Activated CD8-positive, alpha-beta T cell treated with anti-CD3 and anti-CD28 coated beads, Interleukin-2, amount 10 ng/mL, durations not matched to agents 7 days and 5 days (primary cell): ENCODE data around the gene WWOX. TPM values are rescaled to one million over a fixed set of nuclear protein-coding genes. Genes with fewer than 3 reads are reported as not detected.

Experiments
- ATAC-seq: fragments of 150-1000 bp; cut with Tn5 transposase; one replicate; pipeline ENCODE4 v1.10.0; 2021; ENCODE audit warnings: moderate library complexity
- CTCF ChIA-PET: fragments of 350-600 bp; sonication (Branson Sonifier 250); formaldehyde crosslinking; loops from one replicate; lab custom pipeline; 2021; ENCODE audit warnings: antibody characterized with exemption; lab: Charles Lee
- POLR2A ChIA-PET: fragments of 350-600 bp; sonication (Branson Sonifier 250); formaldehyde crosslinking; loops from one replicate; lab custom pipeline; 2021; ENCODE audit warnings: antibody characterized with exemption; lab: Charles Lee
- DNase-seq: peaks from one replicate; pipeline ENCODE4 v3.0.0-alpha.2; 2020
- H3K27ac Mint-ChIP-seq: one replicate; pipeline ENCODE4 v1.8.0; 2021; ENCODE audit warnings: mild to moderate bottlenecking, mixed read lengths
- H3K27me3 Mint-ChIP-seq: one replicate; pipeline ENCODE4 v1.8.0; 2021; ENCODE audit warnings: low read depth, mixed read lengths
- H3K36me3 Mint-ChIP-seq: one replicate; pipeline ENCODE4 v1.8.0; 2021; ENCODE audit warnings: low read depth, mixed read lengths
- H3K4me1 Mint-ChIP-seq: one replicate; pipeline ENCODE4 v1.8.0; 2021; ENCODE audit warnings: low read depth, mixed read lengths
- H3K4me3 Mint-ChIP-seq: one replicate; pipeline ENCODE4 v1.8.0; 2021; ENCODE audit warnings: mild to moderate bottlenecking, mixed read lengths
- H3K9me3 Mint-ChIP-seq: one replicate; pipeline ENCODE4 v1.8.0; 2022; ENCODE audit warnings: mixed read lengths; ENCODE audit not compliant: insufficient read depth
- total RNA-seq, 2 experiments: library from RNA; stranded (reverse); gene quantifications; one replicate each; pipeline ENCODE4 v1.2.3, GENCODE V29; 2021

Gene WWOX
- total RNA-seq, 2 experiments from 2014 or later = 34.4 to 34.9 TPM

DNA sequence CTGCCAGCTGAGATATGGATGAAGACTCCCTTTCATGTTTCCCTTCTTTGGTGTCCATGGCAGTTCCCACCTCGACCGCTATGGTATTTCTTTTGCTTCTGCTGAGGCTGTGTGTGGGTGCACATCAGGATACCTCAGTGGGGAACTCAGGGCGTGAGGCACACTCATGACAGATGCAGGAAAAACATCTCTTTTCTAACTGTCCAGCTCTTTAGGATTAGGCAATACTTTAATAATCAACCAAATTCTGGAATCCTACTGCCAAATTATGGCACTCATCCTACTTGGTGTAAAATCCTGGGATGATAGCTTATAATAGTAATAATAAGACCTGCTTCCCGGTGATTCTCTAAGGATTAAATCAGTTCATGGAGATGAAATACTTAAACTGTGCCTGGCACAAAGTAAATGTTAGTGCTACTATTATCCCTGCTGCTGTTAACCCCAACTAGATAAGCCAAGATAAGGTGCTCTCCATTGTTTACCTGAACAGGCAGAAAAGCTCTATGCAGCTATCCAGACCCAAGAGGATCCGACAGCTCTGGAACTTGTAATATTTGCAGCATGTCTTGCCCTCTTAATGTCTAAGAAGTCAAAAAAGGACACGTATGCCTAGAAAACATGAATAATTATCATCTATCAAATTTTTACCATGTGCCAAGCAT lies 543.3 kb downstream of the WWOX start:
- H3K9me3 Mint-ChIP-seq = no peaks in the 10 kb centered on the region
- POLR2A ChIA-PET = no interaction called here
- ATAC-seq = no peak
- H3K4me3 Mint-ChIP-seq = no peak overlapping the region
- no peak overlapping the region for H3K27ac Mint-ChIP-seq
- H3K36me3 Mint-ChIP-seq = no peaks in the 10 kb centered on the region
- no peaks in the 10 kb centered on the region for H3K27me3 Mint-ChIP-seq
- CTCF ChIA-PET = interaction anchor here (0.6 kb wide), 1 partner anchor 960 kb away, joined by 3 read pairs; no protein-coding TSS in a partner anchor
- no peak for DNase-seq
- H3K4me1 Mint-ChIP-seq = no peaks in the 10 kb centered on the region

DNA sequence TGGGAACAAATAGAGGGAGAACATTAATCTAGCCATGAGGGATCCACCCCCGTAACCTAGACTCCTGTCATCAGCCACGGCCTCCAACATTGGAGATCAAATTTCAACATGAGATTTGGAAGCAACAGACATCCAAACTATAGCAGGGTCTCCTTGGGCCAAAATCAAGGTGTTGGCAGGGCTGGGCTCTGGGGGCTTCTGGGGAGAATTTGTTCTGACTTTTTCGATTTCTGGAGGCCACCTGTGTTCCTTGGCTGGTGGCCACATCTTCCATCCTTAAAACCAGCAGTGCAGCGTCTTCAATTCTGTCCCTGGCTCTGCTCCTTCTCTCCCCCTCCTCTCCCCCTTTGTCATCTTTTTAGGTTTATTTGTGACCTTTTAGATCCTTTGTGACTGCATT lies 546.2 kb downstream of the WWOX start:
- no peaks in the 10 kb centered on the region for H3K27me3 Mint-ChIP-seq
- ATAC-seq = no peak
- CTCF ChIA-PET = no interaction called here

GRCh38 chr16:78647019-78647418 lies 547.6 kb downstream of the WWOX start:
- H3K27ac Mint-ChIP-seq = no peak overlapping the region
- CTCF ChIA-PET = no interaction called here

More for the DNA sequence above, 546.2 kb downstream of the WWOX start:
- no peak overlapping the region for H3K4me3 Mint-ChIP-seq
- H3K9me3 Mint-ChIP-seq = no peaks in the 10 kb centered on the region
- no peaks in the 10 kb centered on the region for H3K36me3 Mint-ChIP-seq
- no peaks in the 10 kb centered on the region for H3K4me1 Mint-ChIP-seq
- no peak for DNase-seq
- POLR2A ChIA-PET = no interaction called here
- no peak overlapping the region for H3K27ac Mint-ChIP-seq

GRCh38 chr16:78647491-78647890 lies 548.0 kb downstream of the WWOX start:
- Mint-ChIP-seq H3K27me3 (no peaks in the 10 kb centered on the region), H3K4me1 (no peaks in the 10 kb centered on the region), H3K27ac (no peak overlapping the region), H3K36me3 (no peaks in the 10 kb centered on the region), H3K4me3 (no peak overlapping the region), H3K9me3 (no peaks in the 10 kb centered on the region)
- ChIA-PET POLR2A (no interaction called here), CTCF (no interaction called here)
- DNase-seq = no peak
- ATAC-seq = no peak

More at GRCh38 chr16:78647019-78647418, 547.6 kb downstream of the WWOX start:
- H3K9me3 Mint-ChIP-seq = no peaks in the 10 kb centered on the region
- no peaks in the 10 kb centered on the region for H3K4me1 Mint-ChIP-seq
- POLR2A ChIA-PET = no interaction called here
- H3K4me3 Mint-ChIP-seq = no peak overlapping the region
- H3K36me3 Mint-ChIP-seq = no peaks in the 10 kb centered on the region
- ATAC-seq (no peak), DNase-seq (no peak)
- H3K27me3 Mint-ChIP-seq = no peaks in the 10 kb centered on the region

- POLR2A ChIA-PET = no interaction called here
- H3K36me3 Mint-ChIP-seq = no peaks in the 10 kb centered on the region
- H3K4me3 Mint-ChIP-seq = no peak overlapping the region
Observed at GRCh38 chr16:78648517-78648916, 549.1 kb downstream of the WWOX start.

GRCh38 chr16:78650339-78651074 lies 551.1 kb downstream of the WWOX start:
- DNase-seq (no peak), ATAC-seq (no peak)
- H3K27ac Mint-ChIP-seq = no peak overlapping the region
- no peaks in the 10 kb centered on the region for H3K9me3 Mint-ChIP-seq
- H3K4me1 Mint-ChIP-seq = no peaks in the 10 kb centered on the region
- H3K36me3 Mint-ChIP-seq = no peaks in the 10 kb centered on the region
- ChIA-PET CTCF (no interaction called here), POLR2A (no interaction called here)
- no peak overlapping the region for H3K4me3 Mint-ChIP-seq
- no peaks in the 10 kb centered on the region for H3K27me3 Mint-ChIP-seq

More at GRCh38 chr16:78648517-78648916, 549.1 kb downstream of the WWOX start:
- ATAC-seq = no peak
- Mint-ChIP-seq H3K27ac (no peak overlapping the region), H3K4me1 (no peaks in the 10 kb centered on the region), H3K9me3 (no peaks in the 10 kb centered on the region), H3K27me3 (no peaks in the 10 kb centered on the region)
- no peak for DNase-seq
- CTCF ChIA-PET = no interaction called here

- no peak for ATAC-seq
- ChIA-PET POLR2A (no interaction called here), CTCF (no interaction called here)
- peaks cover 3% of the 10 kb centered on the region for H3K27me3 Mint-ChIP-seq
- H3K36me3 Mint-ChIP-seq = no peaks in the 10 kb centered on the region
- H3K4me1 Mint-ChIP-seq = no peaks in the 10 kb centered on the region
- no peaks in the 10 kb centered on the region for H3K9me3 Mint-ChIP-seq
- DNase-seq = no peak
- H3K4me3 Mint-ChIP-seq = no peak overlapping the region
- no peak overlapping the region for H3K27ac Mint-ChIP-seq
Observed at GRCh38 chr16:78654929-78655328, 555.5 kb downstream of the WWOX start.

- Mint-ChIP-seq H3K27ac (no peak overlapping the region), H3K4me3 (no peak overlapping the region), H3K9me3 (no peaks in the 10 kb centered on the region), H3K4me1 (no peaks in the 10 kb centered on the region), H3K27me3 (peaks cover 3% of the 10 kb centered on the region), H3K36me3 (no peaks in the 10 kb centered on the region)
- CTCF ChIA-PET = no interaction called here
- ATAC-seq (no peak), DNase-seq (no peak)
- POLR2A ChIA-PET = no interaction called here
Observed at GRCh38 chr16:78655331-78656113, 556.1 kb downstream of the WWOX start.

DNA sequence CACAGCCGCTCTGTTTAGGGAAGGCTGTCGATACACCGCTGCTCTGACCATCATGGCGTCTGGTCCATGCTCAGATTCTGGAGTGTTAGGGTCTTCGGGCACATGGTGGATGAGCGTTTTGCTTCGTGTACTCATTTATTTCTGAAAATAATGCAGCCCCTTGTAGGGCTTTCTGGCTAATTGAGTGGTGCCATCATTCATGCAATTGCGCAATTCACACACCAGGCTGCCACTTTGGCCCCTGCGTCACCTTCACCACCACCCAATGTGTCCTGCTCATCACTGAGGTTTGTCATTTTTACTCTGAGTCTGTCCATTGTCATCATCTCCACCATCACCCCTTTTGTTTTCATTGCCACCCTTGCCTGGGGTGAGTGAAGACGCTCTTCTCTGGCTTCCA lies 557.4 kb downstream of the WWOX start:
- no peak for ATAC-seq
- no peak overlapping the region for H3K4me3 Mint-ChIP-seq
- H3K27ac Mint-ChIP-seq = no peak overlapping the region
- H3K4me1 Mint-ChIP-seq = no peaks in the 10 kb centered on the region
- H3K36me3 Mint-ChIP-seq = no peaks in the 10 kb centered on the region
- POLR2A ChIA-PET = no interaction called here
- H3K9me3 Mint-ChIP-seq = no peaks in the 10 kb centered on the region
- CTCF ChIA-PET = no interaction called here
- peaks cover 3% of the 10 kb centered on the region for H3K27me3 Mint-ChIP-seq
- DNase-seq = no peak

GRCh38 chr16:78659216-78659615 lies 559.8 kb downstream of the WWOX start:
- no peaks in the 10 kb centered on the region for H3K36me3 Mint-ChIP-seq
- CTCF ChIA-PET = no interaction called here

GRCh38 chr16:78659668-78660217 lies 560.3 kb downstream of the WWOX start:
- ATAC-seq (no peak), DNase-seq (no peak)
- Mint-ChIP-seq H3K36me3 (no peaks in the 10 kb centered on the region), H3K9me3 (no peaks in the 10 kb centered on the region), H3K4me1 (no peaks in the 10 kb centered on the region), H3K27me3 (peaks cover 3% of the 10 kb centered on the region), H3K27ac (peak overlapping the region; percentile 10), H3K4me3 (no peak overlapping the region)
- ChIA-PET CTCF (no interaction called here), POLR2A (no interaction called here)

More at GRCh38 chr16:78659216-78659615, 559.8 kb downstream of the WWOX start:
- ATAC-seq (no peak), DNase-seq (no peak)
- Mint-ChIP-seq H3K9me3 (no peaks in the 10 kb centered on the region), H3K27ac (no peak overlapping the region), H3K27me3 (peaks cover 3% of the 10 kb centered on the region), H3K4me1 (no peaks in the 10 kb centered on the region), H3K4me3 (no peak overlapping the region)
- POLR2A ChIA-PET = no interaction called here

GRCh38 chr16:78660795-78661194 lies 561.3 kb downstream of the WWOX start:
- no peaks in the 10 kb centered on the region for H3K9me3 Mint-ChIP-seq
- CTCF ChIA-PET = no interaction called here
- H3K27me3 Mint-ChIP-seq = peaks cover 3% of the 10 kb centered on the region
- no peak for ATAC-seq
- POLR2A ChIA-PET = no interaction called here
- no peaks in the 10 kb centered on the region for H3K36me3 Mint-ChIP-seq
- H3K4me3 Mint-ChIP-seq = no peak overlapping the region
- no peak for DNase-seq
- H3K4me1 Mint-ChIP-seq = no peaks in the 10 kb centered on the region
- H3K27ac Mint-ChIP-seq = no peak overlapping the region
